HG02938 (cell line): ENCODE data around the gene LSP1.

ENCODE experiments used
- ATAC-seq: cut with Tn5 transposase; IDR thresholded peaks from one replicate; pipeline ENCODE4 v1.9.1; 2021; ENCODE audit warnings: mild to moderate bottlenecking, moderate library complexity; ENCODE audit not compliant: unreplicated experiment

The LSP1 gene

DNA sequence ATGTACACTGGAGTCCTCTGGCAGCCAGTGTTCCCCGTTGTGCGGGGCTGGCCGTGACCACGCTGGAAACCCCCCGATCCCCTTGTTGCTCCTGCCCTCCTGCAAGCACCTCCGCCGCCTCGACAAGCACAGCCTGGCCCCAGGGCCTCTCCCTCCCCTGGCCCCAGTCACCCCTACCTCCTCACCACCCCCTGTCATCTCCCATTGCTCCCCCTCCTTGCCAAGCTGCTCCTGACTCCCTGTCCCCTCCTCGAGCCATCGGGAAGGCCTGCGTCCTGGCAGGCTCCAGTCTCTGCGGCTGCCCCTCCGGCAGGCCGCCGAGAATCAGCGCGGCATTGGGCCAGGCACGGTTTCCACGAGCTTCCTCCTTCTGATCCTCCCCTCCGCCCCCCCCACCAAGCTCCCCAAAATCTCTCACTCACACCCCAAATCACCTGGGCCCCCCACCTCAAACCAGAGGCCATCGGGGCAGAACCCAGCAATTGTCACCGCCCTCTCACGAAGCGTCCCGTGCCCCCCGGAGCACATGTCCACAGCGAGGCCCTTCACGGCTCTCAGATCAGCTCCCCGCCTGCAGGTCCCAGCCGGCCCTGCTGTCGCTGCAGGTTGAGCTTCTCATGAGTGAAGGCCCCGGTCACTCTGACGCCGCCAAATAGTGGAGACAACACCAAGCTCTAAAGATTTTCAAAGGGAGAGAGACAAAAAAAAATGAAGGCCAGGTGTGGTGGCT lies 5.7 kb upstream of the LSP1 start:
- no peak for ATAC-seq

- ATAC-seq = no peak
Observed at GRCh38 chr11:1847926-1848639, 4.8 kb upstream of the LSP1 start.

DNA sequence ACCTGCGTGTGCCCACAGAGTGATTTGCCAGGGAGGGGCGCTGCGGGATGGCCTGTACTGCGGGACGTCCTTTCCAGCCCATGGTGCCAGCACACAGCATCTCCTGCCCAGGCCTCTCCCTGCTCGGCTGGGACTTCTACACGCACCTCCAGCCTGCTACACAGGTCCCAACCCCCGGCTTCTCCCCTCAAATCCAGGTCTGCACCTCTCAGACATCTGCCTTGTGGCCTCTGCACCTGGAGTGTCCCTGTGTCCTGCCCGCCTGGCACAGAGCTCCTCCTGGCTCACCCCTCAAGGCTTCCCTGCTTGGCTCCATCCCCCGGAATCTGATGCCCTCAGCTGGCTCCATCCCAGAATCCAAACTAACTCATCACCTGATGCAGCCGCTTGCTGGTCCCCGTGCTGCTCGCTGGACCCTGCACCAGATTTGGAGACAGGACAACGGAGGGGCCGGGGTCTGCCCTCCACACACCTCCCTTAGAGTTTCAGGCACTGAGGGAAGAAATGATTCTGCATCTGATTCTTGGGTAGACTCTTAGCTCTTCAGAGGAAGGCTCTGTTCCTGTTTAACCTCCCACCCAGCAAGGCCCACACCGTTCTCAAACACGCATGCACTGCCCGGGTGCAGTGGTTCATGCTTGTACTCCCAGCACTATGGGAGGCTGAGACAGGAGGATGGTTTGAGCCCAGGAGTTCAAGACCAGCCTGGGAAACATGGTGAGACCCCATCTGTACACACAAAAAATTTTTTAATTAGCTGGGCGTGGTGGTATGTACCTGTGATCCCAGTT lies 4.0 kb upstream of the LSP1 start:
- ATAC-seq = no peak

- no peak for ATAC-seq
Observed at GRCh38 chr11:1851468-1852180, 1.3 kb upstream of the LSP1 start.

DNA sequence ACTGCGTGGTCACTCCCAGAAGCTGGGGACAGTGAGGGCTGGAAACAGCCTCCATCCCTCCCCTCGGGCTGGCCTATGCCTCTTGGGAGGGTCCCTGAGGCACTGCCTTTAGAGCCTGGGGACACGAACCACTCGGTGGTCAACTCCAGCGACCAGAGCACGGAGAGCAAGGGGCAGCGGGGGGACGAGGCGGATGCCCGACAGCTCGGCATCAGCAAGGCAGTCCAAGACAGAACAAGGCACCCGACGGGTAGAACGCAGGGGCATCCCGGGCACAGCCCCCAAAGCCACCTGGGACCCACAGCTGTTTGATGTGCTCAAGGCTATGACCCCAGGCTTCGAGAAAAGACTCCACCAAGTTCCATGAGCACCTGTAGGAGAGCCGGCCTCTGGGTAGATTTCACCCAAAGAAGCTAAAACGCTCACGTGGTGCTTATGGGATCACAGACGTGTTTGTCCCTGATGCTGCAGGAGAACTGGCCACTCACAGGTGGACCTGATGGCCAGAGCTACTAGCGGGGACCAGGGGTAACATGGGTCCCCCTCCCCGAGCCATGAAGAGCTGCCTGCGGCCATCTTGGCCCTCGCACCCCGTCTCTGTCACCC lies 510 bp upstream of the LSP1 start:
- no peak for ATAC-seq

GRCh38 chr11:1853376-1854131 lies 670 bp downstream of the LSP1 start:
- no peak for ATAC-seq

- peak; percentile 14 for ATAC-seq
Observed at GRCh38 chr11:1854132-1854948, 1.5 kb downstream of the LSP1 start.

- peak; percentile 40 for ATAC-seq
Observed at GRCh38 chr11:1854949-1855885, 2.3 kb downstream of the LSP1 start.

DNA sequence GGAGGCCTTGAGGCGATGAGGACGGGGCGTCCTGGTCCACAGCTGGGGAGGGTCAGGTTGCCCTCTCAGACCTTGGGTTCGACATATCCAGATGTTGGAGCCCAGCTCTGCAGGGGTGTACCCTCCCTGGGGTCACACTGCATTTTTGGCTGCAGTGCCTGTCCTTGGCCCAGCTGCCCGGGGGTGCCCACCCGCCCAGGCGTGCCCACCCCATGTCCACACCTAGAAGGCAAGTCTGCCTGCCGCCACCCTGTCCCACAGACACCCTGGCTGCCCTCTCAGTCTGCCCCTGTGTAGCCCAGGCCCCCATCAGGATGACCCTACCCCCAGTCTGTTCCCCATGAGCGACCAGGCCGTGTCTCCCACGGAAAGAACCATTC lies 3.0 kb downstream of the LSP1 start:
- ATAC-seq = no peak

DNA sequence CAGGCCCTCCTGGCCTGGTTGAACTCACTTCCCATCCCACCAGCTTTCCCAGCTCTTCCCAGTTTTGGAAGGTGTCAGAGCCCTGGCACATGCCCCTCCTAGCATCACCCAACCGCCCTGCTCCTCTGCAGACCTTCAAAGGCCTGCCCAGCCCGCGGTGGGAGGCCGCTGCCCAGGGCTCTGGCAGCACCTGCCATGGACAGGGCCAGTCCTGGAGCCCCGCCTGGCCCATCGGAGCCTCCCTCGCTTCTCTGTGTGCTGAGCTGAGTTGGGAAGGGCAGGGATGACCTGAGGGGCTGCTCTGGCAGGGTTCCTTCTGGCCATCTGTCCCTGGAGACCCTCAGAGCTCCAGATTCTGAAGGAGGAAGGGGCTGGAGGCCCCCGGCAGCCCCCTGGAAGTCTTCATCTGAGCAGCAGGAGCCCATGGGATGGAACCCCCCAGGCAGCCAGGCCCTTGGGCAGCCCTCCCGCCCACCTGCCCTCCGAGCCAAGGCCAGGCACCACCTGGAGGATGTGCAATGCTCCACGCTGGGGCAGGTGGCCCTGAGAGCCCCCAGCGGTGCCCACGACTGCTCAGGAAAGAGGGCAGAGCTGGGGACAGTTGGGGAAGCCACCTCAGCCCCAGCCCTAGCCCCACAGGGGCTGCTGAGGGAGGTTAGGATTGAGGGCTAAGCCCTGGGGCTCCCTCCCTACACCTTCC lies 3.6 kb downstream of the LSP1 start:
- ATAC-seq = no peak

GRCh38 chr11:1857064-1857463 lies 4.2 kb downstream of the LSP1 start:
- no peak for ATAC-seq

- ATAC-seq = no peak
Observed at GRCh38 chr11:1858154-1858553, 5.3 kb downstream of the LSP1 start.

DNA sequence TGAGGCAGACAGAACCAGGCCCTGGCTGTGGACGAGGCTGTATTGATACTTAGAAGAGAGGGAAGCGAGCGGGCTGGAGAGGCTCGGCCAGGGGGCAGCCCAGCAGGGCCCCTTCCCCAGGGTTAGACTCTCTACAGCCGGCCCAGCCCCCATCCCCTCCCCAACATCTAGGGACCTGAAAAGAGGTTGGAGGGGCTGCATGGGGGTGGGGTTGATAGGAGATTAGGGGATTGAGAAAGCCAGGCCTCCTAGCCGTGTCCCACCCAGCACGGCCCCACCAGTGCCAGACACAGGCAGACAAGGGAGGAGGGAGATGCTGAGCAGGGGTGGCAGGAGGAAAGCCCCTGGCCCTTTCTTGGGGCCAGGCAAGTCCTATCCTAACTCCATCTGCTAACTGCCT lies 5.7 kb downstream of the LSP1 start:
- ATAC-seq = no peak

DNA sequence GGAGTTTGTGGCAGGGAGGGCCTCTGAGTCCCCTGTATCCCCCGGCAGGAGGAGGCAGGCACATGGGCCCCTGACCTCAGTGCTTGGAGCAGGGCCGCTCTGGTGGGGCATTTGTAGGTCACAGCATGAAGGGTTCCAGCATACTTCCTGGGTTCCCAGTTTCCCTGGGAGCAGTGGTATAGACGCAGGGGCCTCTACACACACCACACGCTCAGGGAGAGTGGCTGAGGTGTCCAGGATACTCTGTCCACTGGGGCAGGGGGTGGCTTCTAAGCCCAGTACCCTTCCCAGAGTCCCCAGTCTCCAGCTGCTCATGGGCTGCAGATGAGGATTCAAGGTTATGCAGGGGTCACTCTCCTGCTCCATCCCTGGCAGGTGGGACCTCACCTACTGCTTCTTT lies 6.1 kb downstream of the LSP1 start:
- ATAC-seq = no peak

DNA sequence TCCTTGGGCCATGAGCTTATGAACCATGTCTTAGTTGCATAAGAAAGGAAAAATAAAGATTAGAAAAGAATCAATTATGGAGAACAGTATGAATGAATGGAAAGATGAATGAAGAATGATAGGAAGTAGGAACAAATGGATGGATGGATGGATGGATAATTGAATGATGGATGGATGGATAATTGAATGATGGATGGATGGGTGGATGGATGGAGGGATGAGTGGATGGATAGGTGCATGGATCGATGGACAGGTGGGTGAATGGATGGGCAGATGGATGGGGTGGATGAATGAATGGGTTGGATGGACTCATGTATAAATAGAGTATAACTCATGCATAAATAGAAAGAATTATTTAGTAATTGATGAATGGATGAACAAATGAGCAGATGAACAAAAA lies 7.2 kb downstream of the LSP1 start:
- no peak for ATAC-seq

DNA sequence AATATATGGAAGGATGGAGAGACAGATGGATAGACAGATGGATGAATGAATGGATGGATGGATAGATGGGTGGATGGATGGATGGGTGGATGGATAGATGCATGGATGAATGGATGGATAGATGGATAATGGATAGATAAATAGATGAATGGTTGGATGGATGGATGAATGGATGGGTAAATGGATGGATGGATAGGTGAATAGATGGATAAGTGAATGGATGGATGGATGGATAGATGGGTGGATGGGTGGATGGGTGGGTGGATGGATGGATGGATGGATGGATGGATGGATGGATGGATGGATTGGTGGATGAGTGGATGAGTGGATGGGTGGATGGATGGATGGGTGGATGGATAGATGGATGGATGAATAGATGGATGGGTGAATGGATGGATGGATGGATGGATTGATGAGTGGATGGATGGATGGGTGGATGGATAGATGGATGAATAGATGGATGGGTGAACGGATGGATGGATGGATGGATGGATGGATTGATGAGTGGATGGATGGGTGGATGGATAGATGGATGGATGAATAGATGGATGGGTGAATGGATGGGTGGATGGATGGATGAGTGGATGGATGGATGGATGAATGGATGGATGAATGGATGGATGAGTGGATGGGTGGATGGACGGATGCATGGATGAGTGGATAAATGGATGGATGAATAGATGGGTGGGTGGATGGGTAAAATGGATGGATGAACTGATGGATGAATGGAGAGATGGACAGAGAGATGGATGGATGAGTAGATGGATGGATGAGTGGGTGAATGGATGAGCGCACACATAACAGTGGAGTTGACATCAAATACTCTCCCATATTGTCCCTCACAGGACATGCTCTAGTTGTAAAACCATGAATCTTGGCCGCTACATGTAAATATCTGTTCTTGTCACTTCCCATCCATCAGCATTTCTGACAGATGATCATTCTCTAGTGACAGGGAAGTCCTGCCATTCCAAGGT lies 8.8 kb downstream of the LSP1 start:
- ATAC-seq = no peak
